ENCODE data around the gene C2CD2L.

- TF ChIP-seq CTCF (conservative IDR thresholded peaks at IDR 0.05; ENCODE audit: low read depth, low read length) (peak; percentile 63), EZH2phosphoT487 (IDR thresholded peaks at IDR 0.05; ENCODE audit: borderline replicate concordance, low read length) (no peak)
Measured at GRCh38 chr11:119144825-119145486, 37.8 kb downstream of the C2CD2L start.

All from PC-3 (cell line).